ENCODE measurements around the gene SWAP70.
A peak's percentile ranks its signal among the peaks of the same experiment; 100 is the strongest.
"Not testable (repeated sequence)": the region's sequence is repeated elsewhere in the genome, so short reads cannot be mapped to it uniquely, and the experiment has no call there.

The SWAP70 gene

GRCh38 chr11:9663699-9664275, at the start of gene SWAP70:
Gene SWAP70, plus strand, starts transcription at chr11:9664077. Its CDS starts 103 bp downstream, at chr11:9664180.
- TF ChIP-seq ZNF274 (IDR thresholded peaks at IDR 0.05; ENCODE audit: low read depth, low read length) (no peak), YY1 (IDR thresholded peaks at IDR 0.05; ENCODE audit: insufficient read depth, insufficient read length) (peak; percentile 19), SUZ12 (IDR thresholded peaks at IDR 0.05; ENCODE audit: extremely low read depth, insufficient read depth, insufficient read length) (no peak)
- Histone ChIP-seq H3K4me3 (ENCODE audit: insufficient read length, low read depth) (peak within 1 kb of the TSS; percentile 69), H3K4me1 (ENCODE audit: insufficient read depth, insufficient read length) (no peaks in the 10 kb centered on the region)

GRCh38 chr11:9615031-9615451, 48.8 kb upstream of the SWAP70 start:
- no peak for DNase-seq (ENCODE audit: low read depth, low spot score)
- no peak overlapping the region for H3K4me3 ChIP-seq (ENCODE audit: insufficient read length, low read depth)

More at GRCh38 chr11:9663699-9664275, at the start of gene SWAP70:
- H3K9ac ChIP-seq (ENCODE audit: insufficient read length, low read depth) = peak within 1 kb of the TSS; percentile 90
- H3K9me3 ChIP-seq (ENCODE audit: insufficient read depth, low read length) = peaks cover 11% of the 10 kb centered on the region
- peak; percentile 75 for DNase-seq (ENCODE audit: low read depth, low spot score)
- no peaks in the 10 kb centered on the region for H3K27me3 ChIP-seq (ENCODE audit: insufficient read depth, insufficient read length)
- peaks cover 14% of the 10 kb centered on the region for H3K36me3 ChIP-seq (ENCODE audit: insufficient read depth, insufficient read length, low read length)

GRCh38 chr11:9616042-9616675, 47.7 kb upstream of the SWAP70 start:
- Histone ChIP-seq H3K9ac (ENCODE audit: insufficient read length, low read depth) (no peak overlapping the region), H3K9me3 (ENCODE audit: insufficient read depth, low read length) (no peaks in the 10 kb centered on the region), H3K4me3 (ENCODE audit: insufficient read length, low read depth) (no peak overlapping the region), H3K27me3 (ENCODE audit: insufficient read depth, insufficient read length) (no peaks in the 10 kb centered on the region), H3K4me1 (ENCODE audit: insufficient read depth, insufficient read length) (peaks cover 4% of the 10 kb centered on the region), H3K36me3 (ENCODE audit: insufficient read depth, insufficient read length, low read length) (no peaks in the 10 kb centered on the region)
- TF ChIP-seq ZNF274 (IDR thresholded peaks at IDR 0.05; ENCODE audit: low read depth, low read length) (no peak), SUZ12 (IDR thresholded peaks at IDR 0.05; ENCODE audit: extremely low read depth, insufficient read depth, insufficient read length) (no peak), YY1 (IDR thresholded peaks at IDR 0.05; ENCODE audit: insufficient read depth, insufficient read length) (no peak)
- DNase-seq (ENCODE audit: low read depth, low spot score) = no peak

More at GRCh38 chr11:9615031-9615451, 48.8 kb upstream of the SWAP70 start:
- Histone ChIP-seq H3K9ac (ENCODE audit: insufficient read length, low read depth) (no peak overlapping the region), H3K27me3 (ENCODE audit: insufficient read depth, insufficient read length) (no peaks in the 10 kb centered on the region), H3K9me3 (ENCODE audit: insufficient read depth, low read length) (no peaks in the 10 kb centered on the region), H3K4me1 (ENCODE audit: insufficient read depth, insufficient read length) (peaks cover 4% of the 10 kb centered on the region), H3K36me3 (ENCODE audit: insufficient read depth, insufficient read length, low read length) (no peaks in the 10 kb centered on the region)
- no peak for TF ChIP-seq SUZ12 (IDR thresholded peaks at IDR 0.05; ENCODE audit: extremely low read depth, insufficient read depth, insufficient read length)
- TF ChIP-seq YY1 (IDR thresholded peaks at IDR 0.05; ENCODE audit: insufficient read depth, insufficient read length) = no peak
- TF ChIP-seq ZNF274 (IDR thresholded peaks at IDR 0.05; ENCODE audit: low read depth, low read length) = no peak

- no peak overlapping the region for H3K9ac ChIP-seq (ENCODE audit: insufficient read length, low read depth)
- no peaks in the 10 kb centered on the region for H3K36me3 ChIP-seq (ENCODE audit: insufficient read depth, insufficient read length, low read length)
- DNase-seq (ENCODE audit: low read depth, low spot score) = no peak
- no peaks in the 10 kb centered on the region for H3K27me3 ChIP-seq (ENCODE audit: insufficient read depth, insufficient read length)
- H3K4me1 ChIP-seq (ENCODE audit: insufficient read depth, insufficient read length) = peaks cover 4% of the 10 kb centered on the region
- TF ChIP-seq SUZ12 (IDR thresholded peaks at IDR 0.05; ENCODE audit: extremely low read depth, insufficient read depth, insufficient read length) = no peak
- no peak for TF ChIP-seq ZNF274 (IDR thresholded peaks at IDR 0.05; ENCODE audit: low read depth, low read length)
- H3K9me3 ChIP-seq (ENCODE audit: insufficient read depth, low read length) = no peaks in the 10 kb centered on the region
- no peak overlapping the region for H3K4me3 ChIP-seq (ENCODE audit: insufficient read length, low read depth)
Measured at GRCh38 chr11:9616858-9617257, 47.0 kb upstream of the SWAP70 start.

GRCh38 chr11:9617940-9618339, 45.9 kb upstream of the SWAP70 start:
- Histone ChIP-seq H3K4me1 (ENCODE audit: insufficient read depth, insufficient read length) (peaks cover 4% of the 10 kb centered on the region), H3K36me3 (ENCODE audit: insufficient read depth, insufficient read length, low read length) (no peaks in the 10 kb centered on the region), H3K27me3 (ENCODE audit: insufficient read depth, insufficient read length) (no peaks in the 10 kb centered on the region), H3K4me3 (ENCODE audit: insufficient read length, low read depth) (no peak overlapping the region), H3K9ac (ENCODE audit: insufficient read length, low read depth) (no peak overlapping the region), H3K9me3 (ENCODE audit: insufficient read depth, low read length) (no peaks in the 10 kb centered on the region)
- no peak for DNase-seq (ENCODE audit: low read depth, low spot score)
- no peak for TF ChIP-seq SUZ12 (IDR thresholded peaks at IDR 0.05; ENCODE audit: extremely low read depth, insufficient read depth, insufficient read length)
- no peak for TF ChIP-seq ZNF274 (IDR thresholded peaks at IDR 0.05; ENCODE audit: low read depth, low read length)
- TF ChIP-seq YY1 (IDR thresholded peaks at IDR 0.05; ENCODE audit: insufficient read depth, insufficient read length) = no peak

GRCh38 chr11:9619004-9619403, 44.9 kb upstream of the SWAP70 start:
- H3K4me1 ChIP-seq (ENCODE audit: insufficient read depth, insufficient read length) = peaks cover 4% of the 10 kb centered on the region
- H3K9me3 ChIP-seq (ENCODE audit: insufficient read depth, low read length) = no peaks in the 10 kb centered on the region
- no peak for TF ChIP-seq SUZ12 (IDR thresholded peaks at IDR 0.05; ENCODE audit: extremely low read depth, insufficient read depth, insufficient read length)
- TF ChIP-seq YY1 (IDR thresholded peaks at IDR 0.05; ENCODE audit: insufficient read depth, insufficient read length) = no peak
- TF ChIP-seq ZNF274 (IDR thresholded peaks at IDR 0.05; ENCODE audit: low read depth, low read length) = no peak
- no peaks in the 10 kb centered on the region for H3K36me3 ChIP-seq (ENCODE audit: insufficient read depth, insufficient read length, low read length)
- H3K4me3 ChIP-seq (ENCODE audit: insufficient read length, low read depth) = no peak overlapping the region
- no peak overlapping the region for H3K9ac ChIP-seq (ENCODE audit: insufficient read length, low read depth)
- DNase-seq (ENCODE audit: low read depth, low spot score) = no peak
- no peaks in the 10 kb centered on the region for H3K27me3 ChIP-seq (ENCODE audit: insufficient read depth, insufficient read length)

- DNase-seq (ENCODE audit: low read depth, low spot score) = no peak
- Histone ChIP-seq H3K9me3 (ENCODE audit: insufficient read depth, low read length) (no peaks in the 10 kb centered on the region), H3K36me3 (ENCODE audit: insufficient read depth, insufficient read length, low read length) (no peaks in the 10 kb centered on the region), H3K4me3 (ENCODE audit: insufficient read length, low read depth) (no peak overlapping the region), H3K9ac (ENCODE audit: insufficient read length, low read depth) (peak overlapping the region; percentile 23), H3K4me1 (ENCODE audit: insufficient read depth, insufficient read length) (peaks cover 4% of the 10 kb centered on the region), H3K27me3 (ENCODE audit: insufficient read depth, insufficient read length) (no peaks in the 10 kb centered on the region)
- TF ChIP-seq YY1 (IDR thresholded peaks at IDR 0.05; ENCODE audit: insufficient read depth, insufficient read length) (no peak), ZNF274 (IDR thresholded peaks at IDR 0.05; ENCODE audit: low read depth, low read length) (no peak), SUZ12 (IDR thresholded peaks at IDR 0.05; ENCODE audit: extremely low read depth, insufficient read depth, insufficient read length) (no peak)
Measured at GRCh38 chr11:9619971-9620370, 43.9 kb upstream of the SWAP70 start.

GRCh38 chr11:9622353-9622752, 41.5 kb upstream of the SWAP70 start:
- H3K9ac ChIP-seq (ENCODE audit: insufficient read length, low read depth); H3K9me3 ChIP-seq (ENCODE audit: insufficient read depth, low read length); H3K4me3 ChIP-seq (ENCODE audit: insufficient read length, low read depth); H3K36me3 ChIP-seq (ENCODE audit: insufficient read depth, insufficient read length, low read length); DNase-seq (ENCODE audit: low read depth, low spot score); H3K27me3 ChIP-seq (ENCODE audit: insufficient read depth, insufficient read length): not testable (repeated sequence)
- H3K4me1 ChIP-seq (ENCODE audit: insufficient read depth, insufficient read length) = peaks cover 10% of the 10 kb centered on the region

- H3K36me3 ChIP-seq (ENCODE audit: insufficient read depth, insufficient read length, low read length); H3K4me3 ChIP-seq (ENCODE audit: insufficient read length, low read depth); DNase-seq (ENCODE audit: low read depth, low spot score); H3K9ac ChIP-seq (ENCODE audit: insufficient read length, low read depth); H3K9me3 ChIP-seq (ENCODE audit: insufficient read depth, low read length); H3K27me3 ChIP-seq (ENCODE audit: insufficient read depth, insufficient read length): not testable (repeated sequence)
- peaks cover 10% of the 10 kb centered on the region for H3K4me1 ChIP-seq (ENCODE audit: insufficient read depth, insufficient read length)
Measured at GRCh38 chr11:9623053-9623452, 40.8 kb upstream of the SWAP70 start.
